Fibroblast of lung (primary cell): ENCODE results near the gene HS3ST1. TPM values are rescaled to one million over a fixed set of nuclear protein-coding genes. Genes with fewer than 3 reads are reported as not detected.

ENCODE experiments used
- DNase-seq, 2 donors: peaks; one replicate each; pipeline versions ENCODE4 v3.0.0 to v3.0.0-alpha.2; 2010; ENCODE audit warnings: low read depth in 2 of 2
- H2AFZ ChIP-seq: 2 replicates; pipeline ENCODE4 v1.5.1; 2012; ENCODE audit warnings: low read length, control low read depth, inconsistent platforms
- H3K27ac ChIP-seq: 2 replicates; pipeline ENCODE4 v1.5.1; 2011; ENCODE audit warnings: low read length, control low read depth; ENCODE audit not compliant: insufficient read depth
- H3K27me3 ChIP-seq: 2 replicates; pipeline ENCODE4 v1.5.1; 2011; ENCODE audit warnings: mild to moderate bottlenecking, low read length; ENCODE audit not compliant: control insufficient read depth, insufficient read depth
- H3K36me3 ChIP-seq: 2 replicates; pipeline ENCODE4 v1.5.1; 2011; ENCODE audit warnings: low read length; ENCODE audit not compliant: control insufficient read depth, insufficient read depth
- H3K4me1 ChIP-seq: 2 replicates; pipeline ENCODE4 v1.5.1; 2011; ENCODE audit warnings: low read length; ENCODE audit not compliant: control insufficient read depth, insufficient read depth; ENCODE audit errors: extremely low read depth
- H3K4me2 ChIP-seq: 2 replicates; pipeline ENCODE4 v1.5.1; 2011; ENCODE audit warnings: low read length, control low read depth; ENCODE audit not compliant: insufficient read depth; ENCODE audit errors: extremely low read depth
- H3K4me3 ChIP-seq, 4 experiments: fragments of 200-600 bp in 1 of 4; sonication (generic) in 1 of 4; replicated peaks in 1 of 4; 2 replicates each; pipeline ENCODE4 v1.5.1; 2011 to 2016; ENCODE audit warnings: low read length in 4 of 4, low read depth in 3 of 4, mild to moderate bottlenecking in 3 of 4, control low read depth in 2 of 4, inconsistent platforms in 1 of 4, mixed read lengths in 1 of 4; ENCODE audit not compliant: insufficient read depth in 1 of 4; ENCODE audit errors: control extremely low read depth in 1 of 4
- H3K79me2 ChIP-seq: 2 replicates; pipeline ENCODE4 v1.5.1; 2012; ENCODE audit warnings: mild to moderate bottlenecking, low read length, inconsistent platforms; ENCODE audit not compliant: control insufficient read depth, insufficient read depth
- H3K9ac ChIP-seq: 2 replicates; pipeline ENCODE4 v1.5.1; 2011; ENCODE audit warnings: mild to moderate bottlenecking, low read length, control low read depth; ENCODE audit not compliant: insufficient read depth
- H3K9me3 ChIP-seq: 2 replicates; pipeline ENCODE4 v1.5.1; 2012; ENCODE audit warnings: low read depth, low read length; ENCODE audit not compliant: control insufficient read depth, insufficient read depth
- H4K20me1 ChIP-seq: 2 replicates; pipeline ENCODE4 v1.5.1; 2011; ENCODE audit warnings: low read length; ENCODE audit not compliant: control insufficient read depth, insufficient read depth; ENCODE audit errors: extremely low read depth
- CTCF ChIP-seq, 2 donors: IDR thresholded peaks in 1 of 2; conservative IDR thresholded peaks in 1 of 2; 1 replicate in 1 of 2; 2 replicates in 1 of 2; pipeline ENCODE4 v1.5.1; 2011 to 2012; ENCODE audit warnings: low read length in 2 of 2, control low read depth in 1 of 2, inconsistent platforms in 1 of 2, low read depth in 1 of 2, mild to moderate bottlenecking in 1 of 2
- EZH2 ChIP-seq: IDR thresholded peaks from 2 replicates; pipeline ENCODE4 v1.5.1; 2012; ENCODE audit warnings: low read length, control low read depth, mild to moderate bottlenecking; ENCODE audit errors: missing control alignments
- polyA plus RNA-seq, 2 donors: library from polyadenylated mRNA; depleted of rRNA in 1 of 2; stranded (reverse) in 1 of 2; unstranded in 1 of 2; fragments of >200 nt; gene quantifications; 2 replicates each; pipeline ENCODE4 v1.2.1, GENCODE V29; 2011 to 2012; ENCODE audit warnings: missing spikeins in 1 of 2
- total RNA-seq: library from RNA; depleted of rRNA; stranded (reverse); fragments of >200 nt; gene quantifications from 2 replicates; pipeline ENCODE4 v1.2.1, GENCODE V29; 2014

Gene HS3ST1
- total and polyA plus RNA-seq, 2 donors (not counting 1 experiment from before 2014, with no cell fraction given) = 0.01 TPM; not detected in 1

- H3K27ac ChIP-seq = no peak overlapping the region
- H3K4me3 ChIP-seq = no peak overlapping the region
- H3K4me1 ChIP-seq = no peaks in the 10 kb centered on the region
- no peak overlapping the region for H3K4me2 ChIP-seq
- DNase-seq = no peak
- peaks cover 9% of the 10 kb centered on the region for H3K27me3 ChIP-seq
- H2AFZ ChIP-seq = no peak overlapping the region
- no peaks in the 10 kb centered on the region for H3K9me3 ChIP-seq
- H3K79me2 ChIP-seq = no peaks in the 10 kb centered on the region
- H4K20me1 ChIP-seq = no peaks in the 10 kb centered on the region
- H3K9ac ChIP-seq = no peak overlapping the region
- TF ChIP-seq CTCF (conservative IDR thresholded peaks at IDR 0.05 in 1 of 2, IDR thresholded peaks at IDR 0.05 in 1 of 2; ENCODE audit: low read depth in 1 of 2, low read length in 2 of 2) (no peak), EZH2 (no peak)
- H3K36me3 ChIP-seq = no peaks in the 10 kb centered on the region
Measured at GRCh38 chr4:11429699-11430045, 978 bp upstream of the HS3ST1 start.

- no peak overlapping the region for H3K27ac ChIP-seq
- no peaks in the 10 kb centered on the region for H3K36me3 ChIP-seq
- no peaks in the 10 kb centered on the region for H3K4me1 ChIP-seq
- H3K9ac ChIP-seq = peak overlapping the region; percentile 13
- H2AFZ ChIP-seq = peak overlapping the region; percentile 65
- no peaks in the 10 kb centered on the region for H3K9me3 ChIP-seq
- DNase-seq = peak; percentile 57 to 63
- peak overlapping the region; percentile 1 to 72 (median 40) for H3K4me3 ChIP-seq
- H3K79me2 ChIP-seq = no peaks in the 10 kb centered on the region
- TF ChIP-seq CTCF (conservative IDR thresholded peaks at IDR 0.05 in 1 of 2, IDR thresholded peaks at IDR 0.05 in 1 of 2; ENCODE audit: low read depth in 1 of 2, low read length in 2 of 2) (peak; percentile 38 to 57), EZH2 (no peak)
- H4K20me1 ChIP-seq = no peaks in the 10 kb centered on the region
- H3K4me2 ChIP-seq = peak overlapping the region; percentile 67
- peaks cover 9% of the 10 kb centered on the region for H3K27me3 ChIP-seq
Measured at GRCh38 chr4:11428899-11429698, 405 bp upstream of the HS3ST1 start.

GRCh38 chr4:11427121-11427996 lies 1.3 kb downstream of the HS3ST1 start:
- Histone ChIP-seq H3K4me3 (peak overlapping the region in 1 of 4 experiments; percentile 8), H3K79me2 (no peaks in the 10 kb centered on the region), H3K4me1 (no peaks in the 10 kb centered on the region), H3K27me3 (peaks cover 9% of the 10 kb centered on the region), H3K4me2 (peak overlapping the region; percentile 44), H2AFZ (no peak overlapping the region), H3K9me3 (no peaks in the 10 kb centered on the region), H4K20me1 (no peaks in the 10 kb centered on the region), H3K27ac (no peak overlapping the region), H3K9ac (no peak overlapping the region), H3K36me3 (no peaks in the 10 kb centered on the region)
- peak; percentile 20 for TF ChIP-seq EZH2
- TF ChIP-seq CTCF (conservative IDR thresholded peaks at IDR 0.05 in 1 of 2, IDR thresholded peaks at IDR 0.05 in 1 of 2; ENCODE audit: low read depth in 1 of 2, low read length in 2 of 2) = no peak
- peak; percentile 3 to 7 for DNase-seq
